SIG-M5 treated with dmso at 0.1 percent for 504 hours (cell line): ENCODE data around the gene SCN8A.

Source experiments
- DNase-seq: peaks from one replicate; lab custom pipeline; 2025; ENCODE audit not compliant: unreplicated experiment; lab: John Stamatoyannopoulos, UW

SCN8A gene

DNA sequence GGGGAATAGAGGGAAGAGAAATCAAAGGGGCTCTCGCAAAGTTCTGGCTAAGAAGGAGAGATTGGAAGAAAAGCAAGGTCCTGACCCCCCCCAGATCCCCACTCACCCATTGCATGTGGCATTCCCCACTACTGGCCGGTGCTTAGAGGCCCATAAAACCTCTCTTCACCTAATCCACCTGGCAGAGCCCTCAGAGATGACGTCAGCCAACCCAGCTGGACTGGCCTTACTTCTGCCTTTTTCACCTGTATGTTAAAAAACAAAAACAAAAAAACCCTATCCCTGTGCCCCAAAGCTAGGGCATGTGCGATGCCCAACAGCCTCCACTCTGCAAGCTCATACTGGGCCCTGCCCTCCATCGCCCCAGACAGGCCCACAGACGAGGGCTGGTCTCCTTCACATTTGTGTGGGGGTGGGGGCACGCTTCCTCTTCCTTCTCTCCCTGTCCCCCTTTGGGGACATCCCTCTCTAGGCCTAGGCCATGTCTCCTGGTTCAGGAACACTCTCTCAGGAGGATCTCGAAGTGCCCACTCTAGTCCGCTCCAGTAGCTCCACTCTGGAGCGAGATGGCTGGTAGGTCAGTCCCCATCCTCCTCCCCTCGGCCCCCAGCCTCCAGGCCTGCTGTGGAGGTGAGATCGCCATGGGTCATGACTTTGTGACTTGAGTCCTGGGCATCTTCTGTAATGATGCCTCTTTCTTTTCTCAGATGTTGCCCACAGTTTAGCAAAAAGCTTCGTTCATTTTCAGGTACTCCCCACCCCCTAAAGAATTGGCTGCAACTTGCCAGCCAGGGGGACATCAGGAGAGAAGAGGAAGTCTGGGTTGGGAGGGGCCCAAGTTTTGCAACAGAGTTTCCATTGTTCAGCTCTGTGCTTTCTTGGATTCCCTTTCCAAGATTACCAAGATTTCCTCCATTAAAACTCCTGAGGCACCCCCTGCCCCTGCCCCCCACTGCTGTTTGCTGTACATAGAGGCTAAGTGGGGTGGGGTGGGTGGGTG, 220.5 kb downstream of the SCN8A start:
- DNase-seq = peak; percentile 29

DNA sequence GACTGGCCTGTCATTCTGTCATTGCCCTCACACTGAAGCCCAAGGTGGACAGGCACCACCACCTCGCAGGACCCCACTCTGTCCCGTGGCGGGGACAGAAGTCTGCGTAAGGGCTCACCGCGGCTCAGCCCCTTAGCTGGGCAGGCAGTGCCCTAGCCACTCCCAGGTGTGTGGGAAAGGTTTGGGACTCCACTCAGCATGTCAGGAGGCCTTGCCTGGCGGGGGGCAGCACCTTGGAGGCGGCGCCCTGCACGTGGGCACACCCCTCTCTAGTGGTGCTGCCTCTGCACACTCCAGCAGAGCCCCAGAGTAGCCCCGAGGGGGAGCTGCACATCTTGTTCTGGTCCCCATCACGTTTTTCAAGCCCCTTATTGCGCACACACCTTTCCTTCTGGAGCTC, 221.8 kb downstream of the SCN8A start:
- DNase-seq = no peak

DNA sequence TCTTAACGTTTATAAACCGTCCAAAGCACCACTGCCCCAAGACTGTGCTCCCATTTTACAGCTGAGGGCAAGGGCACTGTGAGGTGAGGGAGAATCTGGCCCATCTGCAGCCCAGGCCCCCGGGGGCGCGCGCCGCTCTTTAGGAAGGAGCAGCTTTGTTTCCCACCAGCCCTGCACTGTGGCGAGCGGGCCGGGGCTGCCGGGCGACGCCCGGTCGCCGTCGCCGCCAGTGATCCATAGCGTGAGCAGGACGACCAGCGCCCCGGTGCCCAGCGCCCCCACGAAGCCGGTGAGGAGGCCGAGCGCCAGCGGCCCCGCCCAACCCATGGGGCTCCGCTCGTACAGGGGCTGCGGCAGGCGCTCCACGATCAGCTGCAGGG, 222.9 kb downstream of the SCN8A start:
- DNase-seq = no peak

DNA sequence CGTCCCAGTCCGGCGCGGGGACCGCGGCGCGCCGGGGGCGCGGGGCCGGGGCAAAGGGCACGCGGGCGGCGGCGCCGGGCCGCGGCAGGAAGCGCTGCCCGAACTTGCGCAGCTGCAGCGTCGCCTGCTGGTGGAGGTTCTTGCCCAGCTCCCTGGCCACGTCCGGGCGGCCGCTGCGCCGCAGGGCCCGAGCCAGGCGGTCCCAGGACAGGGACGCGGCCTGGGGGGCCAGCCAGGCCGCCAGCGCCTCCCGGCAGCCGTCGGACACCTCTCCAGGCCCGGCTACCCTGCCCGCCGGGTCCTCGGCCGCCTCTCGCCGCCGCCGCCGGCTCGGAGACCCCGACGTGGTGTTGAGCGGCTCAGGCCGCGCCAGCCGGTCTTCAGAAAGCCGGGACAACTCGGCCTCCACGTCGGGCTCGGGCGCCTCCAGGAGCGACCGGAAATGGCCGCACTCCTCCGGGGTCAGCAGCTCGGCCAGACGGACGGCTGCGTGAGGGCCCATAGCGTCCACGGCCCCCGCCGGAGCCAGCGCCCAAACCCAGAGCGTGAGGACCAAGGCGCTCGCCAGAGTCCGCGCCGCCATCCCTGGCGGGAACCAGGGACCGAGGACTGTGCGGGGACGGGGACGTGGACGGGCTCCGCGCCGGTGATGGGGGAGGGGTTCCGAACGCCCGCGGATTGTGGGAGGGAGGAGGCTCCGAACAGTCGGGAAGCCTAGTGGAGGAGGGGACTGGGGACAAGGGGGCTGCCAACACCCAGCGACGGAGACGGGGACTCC, 223.5 kb downstream of the SCN8A start:
- DNase-seq = peak; percentile 14

DNA sequence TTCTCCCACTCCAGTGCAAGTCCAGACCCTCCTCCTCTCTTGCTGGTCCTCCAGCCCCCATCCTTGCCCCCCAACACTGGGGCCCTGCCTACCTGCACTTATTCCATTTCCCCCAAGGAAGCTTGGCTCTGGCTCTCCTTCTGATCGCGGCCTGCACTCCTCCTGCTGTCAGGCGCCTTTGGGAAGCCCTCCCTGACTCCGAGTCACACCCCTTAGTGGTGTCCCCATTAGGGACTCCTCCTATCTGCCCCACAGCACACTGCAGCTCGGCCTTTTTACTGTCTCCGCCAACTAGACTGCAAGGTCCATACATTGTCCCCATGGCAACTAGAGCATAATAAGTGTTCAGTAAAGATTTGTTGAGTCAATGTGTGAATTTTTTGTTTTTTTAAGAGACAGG, 224.5 kb downstream of the SCN8A start:
- no peak for DNase-seq

DNA sequence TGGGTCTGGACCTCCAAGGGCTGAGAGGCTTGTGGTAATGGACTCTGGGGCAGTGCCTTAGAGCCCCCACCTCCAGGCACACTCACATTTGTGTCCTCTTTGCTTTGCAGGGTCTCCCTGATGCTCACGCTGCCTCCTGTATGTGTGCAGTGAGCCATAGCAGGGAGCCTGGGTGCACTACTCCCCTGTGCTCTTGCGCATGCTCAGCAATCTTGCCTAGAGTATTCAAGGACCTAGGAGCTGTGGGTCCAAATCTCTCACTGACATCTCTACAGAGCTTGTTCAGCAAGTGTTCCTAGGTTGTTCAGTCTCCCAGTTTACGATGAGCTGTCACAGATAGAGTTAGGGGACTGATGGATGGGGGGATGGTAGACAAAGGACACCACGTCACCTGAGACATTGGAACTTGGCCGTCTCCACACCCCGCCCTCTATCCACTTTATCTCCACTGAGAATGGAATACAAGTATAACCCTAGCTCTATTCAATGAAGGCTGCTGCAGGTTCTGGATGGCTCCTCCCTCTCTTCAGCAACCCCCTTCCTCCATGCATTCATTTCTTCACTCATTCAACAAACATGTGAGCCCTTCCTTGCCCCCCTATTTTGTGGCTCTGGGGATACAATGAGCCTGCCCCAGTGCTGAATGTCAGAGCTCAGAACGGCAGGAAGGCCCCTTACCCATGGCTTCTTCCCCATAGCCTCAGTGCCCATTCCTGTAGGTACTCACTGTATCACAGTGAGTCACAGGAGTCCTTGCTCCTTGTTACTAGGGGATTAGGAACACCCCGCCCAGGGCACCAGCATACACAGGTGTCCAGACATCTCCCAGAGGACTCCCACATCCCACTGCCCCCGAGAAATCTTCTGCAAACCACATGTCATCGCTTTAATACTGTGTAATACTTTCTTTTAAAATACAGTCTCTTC, 226.3 kb downstream of the SCN8A start:
- DNase-seq = peak; percentile 11

DNA sequence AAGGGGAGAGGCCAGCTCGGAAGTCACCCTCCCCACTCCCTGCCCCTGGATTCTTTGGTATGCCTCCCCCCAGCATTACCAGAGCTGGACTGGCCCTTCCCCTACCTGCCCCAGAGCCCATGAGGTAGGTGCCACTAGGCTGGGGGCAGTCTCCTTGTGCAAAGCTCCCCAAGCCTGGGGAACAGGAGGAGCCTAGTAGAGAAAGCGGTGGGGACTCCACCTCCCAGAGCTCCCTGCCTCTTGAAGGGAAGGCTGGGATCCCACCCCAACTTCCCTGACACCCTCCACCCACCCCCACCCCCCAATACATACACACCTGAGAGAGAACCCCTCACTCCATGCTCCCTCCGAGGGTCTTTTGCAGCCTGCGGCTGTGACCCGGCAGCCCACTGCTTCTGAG, 227.1 kb downstream of the SCN8A start:
- no peak for DNase-seq

DNA sequence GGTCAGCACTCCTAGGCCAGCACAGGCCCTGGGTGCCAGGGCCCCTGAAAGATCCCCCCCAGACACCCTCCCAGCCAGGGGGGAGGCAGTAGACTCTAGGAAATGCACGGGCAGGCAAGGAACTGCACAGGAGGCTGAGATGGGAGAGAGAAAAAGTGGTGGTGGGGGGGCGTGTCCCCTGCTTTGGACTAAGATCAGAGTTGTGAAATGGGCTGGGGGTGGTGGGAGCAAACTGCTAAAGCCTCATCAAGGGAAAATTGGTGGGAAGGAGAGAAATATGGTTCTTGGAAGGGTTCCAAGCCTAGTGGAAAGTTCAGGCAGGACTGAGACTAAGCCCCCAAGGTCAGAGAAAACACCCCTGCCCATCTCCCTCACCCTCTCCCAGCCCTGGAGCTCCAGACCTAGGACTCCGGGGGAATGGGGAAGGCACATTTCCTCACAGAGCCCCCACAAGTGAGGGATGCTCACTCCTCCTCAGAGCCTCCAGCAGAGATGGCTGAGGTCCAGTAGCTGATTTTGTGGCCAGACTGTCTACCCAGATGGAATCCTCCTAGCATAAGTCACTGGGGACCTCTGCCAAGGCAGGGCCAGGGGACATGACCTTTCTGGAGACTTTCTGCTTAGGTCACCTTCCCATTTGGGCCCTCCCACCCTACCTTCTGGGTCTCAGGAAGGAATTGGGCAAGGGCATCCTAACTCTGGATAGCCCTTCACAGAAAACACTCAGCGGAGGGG, 227.7 kb downstream of the SCN8A start:
- DNase-seq = no peak

DNA sequence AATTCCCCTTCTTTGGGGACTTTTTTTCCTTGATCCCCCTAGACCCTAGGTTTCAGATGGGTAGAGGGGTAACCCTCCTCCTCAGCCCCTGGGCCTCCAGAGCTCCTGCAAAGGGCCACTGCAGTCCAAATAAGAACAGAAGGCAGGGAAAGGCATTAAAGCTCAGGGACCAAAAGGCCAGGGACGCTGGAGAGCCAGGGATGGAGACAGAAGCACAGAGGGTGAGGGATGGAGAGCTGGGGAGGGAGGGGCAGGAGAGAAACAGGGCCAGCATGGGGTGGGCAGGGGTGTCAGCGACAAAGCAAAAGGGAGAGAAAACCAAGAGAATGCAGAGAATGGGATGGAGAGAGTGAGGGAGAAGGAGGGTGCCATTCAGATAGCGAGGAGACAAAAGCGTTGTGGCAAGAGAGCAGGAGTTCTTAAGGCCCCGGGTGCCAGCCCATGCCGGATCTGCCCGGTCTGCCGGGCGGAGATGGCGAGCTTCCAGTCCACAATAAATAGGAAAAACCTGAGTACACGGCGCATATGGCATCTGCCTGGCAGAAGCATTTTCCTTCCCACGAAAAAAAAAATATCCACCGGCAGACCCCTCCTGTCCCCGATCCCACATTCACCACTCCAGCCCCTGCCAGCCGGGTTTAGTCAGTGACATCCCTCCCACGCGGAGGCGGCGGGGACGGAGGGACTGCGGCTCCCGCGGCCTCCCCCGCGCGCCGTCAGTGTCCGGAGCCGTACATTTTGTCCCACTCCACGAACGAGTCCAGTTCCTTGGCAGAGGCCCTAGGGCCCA, 228.9 kb downstream of the SCN8A start:
- no peak for DNase-seq

DNA sequence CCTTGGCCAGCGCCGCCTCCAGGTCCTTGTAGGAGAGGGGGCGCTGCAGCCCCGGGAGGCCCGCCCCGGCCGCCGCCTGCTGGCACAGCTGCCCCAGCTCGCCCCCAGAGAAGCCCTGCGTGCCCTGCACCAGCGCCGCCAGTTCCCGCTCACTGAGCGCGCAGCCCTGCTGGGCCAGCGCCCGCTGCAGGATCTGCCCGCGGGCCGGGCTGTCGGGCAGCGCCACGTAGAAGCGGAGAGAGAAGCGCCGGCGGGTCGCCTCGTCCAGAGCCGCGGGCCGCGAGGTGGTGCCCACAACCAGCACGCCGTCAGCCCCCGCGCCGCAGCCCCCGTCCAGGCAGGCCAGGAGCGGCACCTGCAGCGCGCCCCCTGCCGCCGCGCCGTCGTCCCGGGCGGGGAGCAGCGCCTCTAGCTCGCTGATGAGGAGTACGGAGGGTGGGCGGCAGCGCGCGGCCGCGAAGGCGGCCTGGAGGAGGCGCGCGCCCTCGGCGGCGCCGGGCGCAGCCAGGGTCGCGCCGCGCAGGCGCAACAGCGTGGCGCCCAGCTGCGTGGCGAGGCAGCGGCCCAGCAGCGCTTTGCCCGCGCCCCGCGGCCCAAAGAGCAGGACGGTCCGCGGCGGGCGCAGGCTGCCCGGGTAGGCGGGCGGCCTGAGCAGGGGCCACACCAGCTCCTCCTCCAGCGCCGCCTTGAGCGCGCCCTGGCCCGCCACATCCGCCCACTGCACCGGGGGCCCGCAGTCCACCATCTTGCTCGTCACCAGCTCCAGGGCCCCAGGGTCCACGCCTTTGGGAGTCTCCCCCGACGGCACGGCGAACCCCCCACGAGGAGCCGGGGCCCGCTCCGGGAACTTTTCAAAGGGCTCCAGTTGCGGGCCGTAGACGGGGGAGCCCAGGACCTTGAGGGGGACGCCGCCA, 229.8 kb downstream of the SCN8A start:
- peak; percentile 56 for DNase-seq

DNA sequence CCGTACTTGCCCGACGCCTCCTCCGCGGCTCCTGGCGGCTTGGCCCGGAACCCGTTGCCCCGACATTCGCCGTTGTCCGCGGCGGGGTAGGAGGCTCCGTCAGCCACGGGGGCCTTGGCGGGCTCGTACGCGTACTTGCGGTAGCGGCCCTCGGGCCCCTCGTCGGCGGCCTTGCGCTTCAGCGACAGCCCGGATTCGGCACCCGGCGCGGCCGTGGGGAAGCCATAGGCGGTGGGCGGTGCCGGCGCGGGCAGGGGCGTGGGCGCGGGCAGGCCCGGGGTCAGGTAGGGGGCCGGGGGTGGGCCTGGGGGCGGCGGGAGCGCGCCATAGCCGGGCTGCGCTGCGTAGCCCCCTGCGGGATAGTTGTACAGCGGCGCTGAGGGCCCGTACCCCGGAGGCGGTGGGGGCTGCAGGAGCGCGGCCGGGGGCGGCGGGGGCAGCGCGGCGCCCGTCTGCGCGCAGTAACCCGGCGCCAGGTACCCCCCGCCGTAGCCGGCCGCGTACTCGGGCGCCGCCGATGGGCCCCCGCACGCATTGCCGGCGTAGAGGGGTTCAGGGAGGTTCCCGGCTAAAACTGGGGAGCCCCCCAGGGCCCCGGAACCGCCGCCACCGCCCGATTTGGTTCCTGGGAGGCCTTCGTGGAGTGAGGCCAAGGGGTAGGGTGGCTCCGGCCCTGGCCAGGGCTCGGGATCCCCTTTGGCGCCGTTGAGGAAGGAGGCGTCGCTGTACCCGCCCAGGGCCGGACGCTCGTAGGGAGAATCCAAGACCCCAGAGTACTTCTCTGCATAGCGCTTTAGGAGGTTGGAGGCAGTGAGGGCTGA, 230.6 kb downstream of the SCN8A start:
- no peak for DNase-seq

DNA sequence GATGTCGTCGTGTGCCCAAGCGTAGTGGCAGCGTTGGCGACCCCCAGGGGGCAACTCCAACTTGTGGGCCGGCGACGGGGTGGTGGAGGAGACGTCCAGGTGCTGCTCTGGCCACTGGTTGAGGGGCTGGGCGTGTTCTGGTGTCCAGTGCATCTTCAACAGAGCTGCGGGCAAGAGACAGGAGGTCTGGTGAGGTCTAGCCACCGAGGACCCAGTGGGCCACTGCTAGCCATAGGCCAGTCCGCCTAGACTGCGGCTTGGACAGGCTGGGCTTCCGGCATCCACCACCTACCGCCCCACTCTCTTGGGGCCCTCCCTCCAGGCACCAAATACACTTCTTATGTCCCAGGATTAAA, 231.2 kb downstream of the SCN8A start:
- DNase-seq = no peak

DNA sequence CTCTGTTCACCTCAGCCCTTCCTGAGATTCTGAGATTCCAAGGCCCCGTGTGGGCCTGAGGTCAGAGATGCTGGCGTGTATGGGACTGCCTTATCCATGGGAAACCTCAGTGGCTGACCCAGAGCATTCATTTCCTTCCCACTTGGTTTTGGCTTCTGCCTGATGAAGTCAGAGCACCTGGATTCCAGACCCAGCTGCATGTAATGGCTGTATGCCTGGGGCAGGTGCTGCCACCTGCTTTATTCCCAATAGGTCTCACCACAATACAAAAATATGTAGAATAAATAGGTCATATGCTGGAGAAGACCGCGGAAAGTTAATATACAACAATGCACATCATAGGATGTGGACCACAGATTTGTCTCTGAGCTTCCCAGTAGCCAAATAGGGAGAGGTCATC, 231.9 kb downstream of the SCN8A start:
- DNase-seq = no peak

DNA sequence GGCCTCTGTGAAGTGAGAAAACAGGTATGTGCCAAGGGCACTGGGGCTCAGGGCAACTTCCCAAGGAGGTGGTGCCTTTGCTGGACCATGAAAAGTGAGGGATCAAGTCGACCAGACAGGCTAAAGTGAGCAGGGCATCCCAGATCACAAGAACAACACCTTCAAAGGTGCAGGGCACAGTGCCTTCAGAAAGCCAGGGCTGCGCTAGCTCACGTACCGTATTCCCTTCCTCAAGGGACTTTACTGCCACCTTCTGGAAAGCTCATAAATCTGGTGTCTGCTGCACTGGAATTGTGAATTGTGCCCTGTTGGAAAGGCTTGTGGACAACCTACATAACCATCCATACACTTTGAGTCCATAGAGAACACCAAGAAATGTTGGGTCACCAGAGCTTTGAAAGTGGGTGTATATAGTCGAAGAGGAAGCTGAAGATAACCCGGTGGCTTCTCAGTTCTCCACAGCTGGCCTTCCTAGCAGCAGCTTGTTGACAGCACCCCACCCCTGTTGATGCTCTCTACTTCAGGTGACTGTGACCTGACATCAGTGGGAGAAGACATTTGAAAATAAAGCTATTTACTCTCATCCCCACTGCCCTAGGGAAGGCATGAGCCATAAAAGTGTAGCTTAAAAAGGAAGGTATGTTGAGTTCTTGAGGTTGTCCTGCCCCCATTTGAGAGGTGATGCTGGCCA, 233.0 kb downstream of the SCN8A start:
- peak; percentile 81 for DNase-seq

DNA sequence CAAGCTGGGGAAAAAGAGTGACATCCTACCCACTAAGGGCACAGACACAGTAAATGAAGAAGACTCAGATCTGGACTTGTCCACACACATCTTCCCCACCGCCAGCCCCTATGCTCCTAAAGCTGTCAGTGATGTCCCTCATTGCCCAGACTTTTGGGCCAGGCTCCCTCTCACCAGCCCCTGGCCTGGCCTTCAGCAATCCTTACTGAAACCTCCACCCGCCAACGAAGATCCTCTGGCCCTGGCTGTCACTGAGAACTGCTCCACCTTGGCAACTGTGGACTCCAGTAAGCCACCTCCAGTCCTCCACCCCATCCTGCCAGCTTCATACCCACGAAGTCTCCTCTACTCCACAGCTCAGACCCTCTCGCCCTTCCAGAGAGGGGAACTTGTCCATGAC, 234.2 kb downstream of the SCN8A start:
- no peak for DNase-seq

DNA sequence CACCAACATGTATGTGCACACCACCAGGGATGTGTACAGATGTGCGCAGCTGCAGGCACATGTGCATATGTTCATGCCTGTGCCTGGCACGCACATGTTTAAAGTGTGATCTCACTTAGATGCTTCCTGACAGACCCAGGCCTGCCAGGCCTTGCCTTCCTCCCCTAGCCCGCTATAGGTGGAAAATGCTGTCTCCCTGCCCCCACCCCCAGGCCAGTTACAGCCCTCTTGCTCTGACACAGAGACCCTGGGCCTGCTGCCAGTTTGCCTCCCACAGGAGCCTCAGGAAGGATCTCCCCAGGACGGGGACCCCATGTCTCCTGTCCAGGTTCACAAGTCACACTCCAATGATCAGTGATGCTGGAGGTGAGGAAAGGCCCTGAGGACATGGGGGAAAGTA, 235.8 kb downstream of the SCN8A start:
- DNase-seq = no peak
